Neural crest cell (in vitro differentiated cells): ENCODE results near the gene TMEM223. TPM values are rescaled to one million over a fixed set of nuclear protein-coding genes. Genes with fewer than 3 reads are reported as not detected.
"Not testable (repeated sequence)": the region's sequence is repeated elsewhere in the genome, so short reads cannot be mapped to it uniquely, and the experiment has no call there.

Experiments
- DNase-seq: peaks from one replicate; pipeline ENCODE4 v3.0.0; 2021; ENCODE audit warnings: low read depth, mixed read lengths, low spot score
- H3K27ac Mint-ChIP-seq: one replicate; pipeline ENCODE4 v1.8.0; 2021; ENCODE audit warnings: mild to moderate bottlenecking, mixed read lengths; ENCODE audit not compliant: unreplicated experiment
- H3K27me3 Mint-ChIP-seq: 2 replicates; pipeline ENCODE4 v1.8.0; 2021; ENCODE audit warnings: low read depth, mild to moderate bottlenecking, mixed read lengths
- H3K36me3 Mint-ChIP-seq: 2 replicates; pipeline ENCODE4 v1.8.0; 2021; ENCODE audit warnings: low read depth, mild to moderate bottlenecking, mixed read lengths
- H3K4me1 Mint-ChIP-seq: 2 replicates; pipeline ENCODE4 v1.8.0; 2021; ENCODE audit warnings: mixed read lengths
- H3K4me3 Mint-ChIP-seq: one replicate; pipeline ENCODE4 v1.8.0; 2021; ENCODE audit warnings: mild to moderate bottlenecking, mixed read lengths
- H3K9me3 Mint-ChIP-seq: 2 replicates; pipeline ENCODE4 v1.8.0; 2021; ENCODE audit warnings: mixed read lengths
- microRNA-seq: library from miRNA; unstranded; fragments of <30 nt; microRNA quantifications from one replicate; pipeline ENCODE4, GENCODE V29; 2020
- total RNA-seq: library from RNA; stranded (reverse); gene quantifications from 2 replicates; pipeline ENCODE4 v1.2.1, GENCODE V29; 2021
- TF ChIP-seq, protein P1 (sequence below): fragments of 200-600 bp; sonication (generic); conservative IDR thresholded peaks from 2 replicates; pipeline ENCODE4 v1.5.0; 2021; ENCODE audit warnings: antibody characterized with exemption, mild to moderate bottlenecking

Gene TMEM223
- total RNA-seq, 1 donor from 2014 or later, result 20.4 TPM

DNA sequence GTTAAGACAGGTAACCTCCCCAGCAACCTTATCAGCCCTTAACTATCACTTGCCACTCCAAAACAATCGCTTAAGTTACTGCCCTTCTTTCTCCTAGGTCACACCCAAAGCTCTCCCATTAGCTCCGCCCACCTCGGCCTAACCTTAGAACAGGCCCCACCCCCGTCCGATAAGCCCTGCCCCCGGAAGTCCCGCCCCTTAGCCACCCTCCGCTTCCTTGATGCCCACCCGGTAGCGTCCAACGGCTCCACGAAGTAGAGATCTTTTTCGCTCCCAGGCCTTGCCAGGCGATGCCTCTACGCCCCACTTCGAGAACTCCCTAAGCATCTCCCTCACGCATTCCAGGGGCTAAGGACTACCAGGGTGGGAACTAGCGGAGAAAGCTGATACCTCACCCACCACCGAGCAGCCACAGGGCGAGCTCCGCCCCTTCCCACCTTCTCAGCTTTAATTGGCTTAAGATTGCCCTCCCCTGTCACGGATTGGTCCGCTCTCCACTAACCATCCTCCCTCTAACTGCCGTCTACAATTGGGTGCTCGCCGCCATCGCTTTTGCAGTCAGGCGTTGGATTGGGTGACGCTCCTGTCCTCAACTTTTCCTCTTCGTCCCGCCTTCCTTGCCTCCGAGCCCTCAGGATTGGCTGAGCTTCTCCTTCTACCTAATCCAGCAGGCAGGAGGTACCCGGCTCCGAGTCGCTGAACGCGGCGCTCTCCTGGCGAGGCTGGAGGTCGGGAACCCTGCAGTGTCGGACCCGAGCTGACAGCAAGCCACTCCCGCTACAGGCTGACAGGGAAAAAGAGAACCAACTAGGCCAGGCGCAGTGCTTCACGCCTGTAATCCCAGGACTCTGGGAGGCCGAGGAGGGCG lies 37.8 kb downstream of the TMEM223 start, which contains the start of gene ZBTB3:
ZBTB3 (minus strand) TSS at position 425 of the 868 bp plus-strand sequence. CDS start 496 bp downstream, outside the sequence.
- TF ChIP-seq, protein P1, sequence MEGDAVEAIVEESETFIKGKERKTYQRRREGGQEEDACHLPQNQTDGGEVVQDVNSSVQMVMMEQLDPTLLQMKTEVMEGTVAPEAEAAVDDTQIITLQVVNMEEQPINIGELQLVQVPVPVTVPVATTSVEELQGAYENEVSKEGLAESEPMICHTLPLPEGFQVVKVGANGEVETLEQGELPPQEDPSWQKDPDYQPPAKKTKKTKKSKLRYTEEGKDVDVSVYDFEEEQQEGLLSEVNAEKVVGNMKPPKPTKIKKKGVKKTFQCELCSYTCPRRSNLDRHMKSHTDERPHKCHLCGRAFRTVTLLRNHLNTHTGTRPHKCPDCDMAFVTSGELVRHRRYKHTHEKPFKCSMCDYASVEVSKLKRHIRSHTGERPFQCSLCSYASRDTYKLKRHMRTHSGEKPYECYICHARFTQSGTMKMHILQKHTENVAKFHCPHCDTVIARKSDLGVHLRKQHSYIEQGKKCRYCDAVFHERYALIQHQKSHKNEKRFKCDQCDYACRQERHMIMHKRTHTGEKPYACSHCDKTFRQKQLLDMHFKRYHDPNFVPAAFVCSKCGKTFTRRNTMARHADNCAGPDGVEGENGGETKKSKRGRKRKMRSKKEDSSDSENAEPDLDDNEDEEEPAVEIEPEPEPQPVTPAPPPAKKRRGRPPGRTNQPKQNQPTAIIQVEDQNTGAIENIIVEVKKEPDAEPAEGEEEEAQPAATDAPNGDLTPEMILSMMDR, result no peak
- DNase-seq, result peak; percentile 96
- peaks cover 31% of the 10 kb centered on the region for H3K4me1 Mint-ChIP-seq
- H3K36me3 Mint-ChIP-seq, result peaks cover under 1% of the 10 kb centered on the region
- H3K4me3 Mint-ChIP-seq, result peak within 1 kb of the TSS; percentile 100
- peak within 1 kb of the TSS; percentile 96 for H3K27ac Mint-ChIP-seq
- no peaks in the 10 kb centered on the region for H3K27me3 Mint-ChIP-seq
- H3K9me3 Mint-ChIP-seq, result no peaks in the 10 kb centered on the region

GRCh38 chr11:62752994-62753735 lies 38.6 kb downstream of the TMEM223 start:
- peaks cover 36% of the 10 kb centered on the region for H3K4me1 Mint-ChIP-seq
- no peak overlapping the region for H3K27ac Mint-ChIP-seq
- H3K9me3 Mint-ChIP-seq, result no peaks in the 10 kb centered on the region
- H3K36me3 Mint-ChIP-seq, result peaks cover 2% of the 10 kb centered on the region
- no peak for DNase-seq
- peak overlapping the region; percentile 100 for H3K4me3 Mint-ChIP-seq
- TF ChIP-seq, protein P1, result no peak
- H3K27me3 Mint-ChIP-seq, result no peaks in the 10 kb centered on the region

DNA sequence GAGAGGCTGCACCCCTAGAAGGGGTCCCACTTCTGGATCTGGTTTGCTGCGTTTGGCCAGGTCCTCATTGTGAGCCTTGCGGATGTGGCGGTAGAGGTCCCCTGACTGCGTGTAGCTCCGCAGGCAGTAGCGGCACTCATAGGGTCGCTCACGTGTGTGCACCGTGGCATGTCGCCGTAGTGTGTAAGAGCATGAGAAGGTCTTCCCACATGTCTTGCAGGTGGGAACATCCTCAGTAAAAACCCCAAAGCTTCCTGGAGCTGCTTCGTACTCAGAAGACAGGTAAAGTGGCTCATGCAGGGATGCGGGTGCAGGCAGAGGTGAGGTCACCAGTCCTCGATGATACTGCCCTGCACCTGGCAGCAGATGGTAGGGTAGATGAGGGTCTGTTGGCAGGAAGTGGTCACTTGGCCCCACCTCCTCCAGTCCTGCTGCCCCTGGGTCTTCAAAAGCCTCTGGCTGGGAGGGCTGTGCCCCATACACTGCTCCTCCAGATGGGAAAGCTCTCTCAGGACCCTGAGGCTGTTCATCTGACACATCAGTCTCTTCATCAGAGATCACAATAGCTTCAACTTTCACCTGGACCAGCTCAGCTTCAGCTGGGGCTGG lies 39.5 kb downstream of the TMEM223 start:
- H3K9me3 Mint-ChIP-seq, result no peaks in the 10 kb centered on the region
- no peak for DNase-seq
- peak overlapping the region; percentile 44 for H3K4me3 Mint-ChIP-seq
- H3K27me3 Mint-ChIP-seq, result no peaks in the 10 kb centered on the region
- no peak overlapping the region for H3K27ac Mint-ChIP-seq
- TF ChIP-seq, protein P1, result no peak
- H3K4me1 Mint-ChIP-seq, result peaks cover 37% of the 10 kb centered on the region
- H3K36me3 Mint-ChIP-seq, result peaks cover 2% of the 10 kb centered on the region

DNA sequence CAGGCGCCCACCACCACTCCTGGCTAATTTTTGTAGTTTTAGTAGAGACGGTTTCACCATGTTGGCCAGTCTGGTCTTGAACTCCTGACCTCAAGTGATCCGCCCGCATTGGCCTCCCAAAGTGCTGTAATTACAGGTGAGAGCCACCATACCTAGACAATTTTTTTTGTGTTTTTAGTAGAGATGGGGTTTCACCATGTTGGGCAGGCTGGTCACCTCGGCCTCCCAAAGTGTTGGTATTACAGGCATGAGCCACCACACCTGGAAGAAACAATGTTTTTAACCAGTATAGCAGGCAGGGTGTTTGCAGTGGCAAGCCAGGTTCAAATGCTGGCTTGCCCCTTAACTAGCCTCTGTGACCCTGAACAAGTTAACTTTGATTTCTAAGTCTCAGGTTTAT lies 41.9 kb downstream of the TMEM223 start:
- H3K36me3 Mint-ChIP-seq, H3K27me3 Mint-ChIP-seq, DNase-seq, H3K4me3 Mint-ChIP-seq, H3K9me3 Mint-ChIP-seq: not testable (repeated sequence)
- H3K27ac Mint-ChIP-seq, result peak overlapping the region; percentile 43
- peaks cover 28% of the 10 kb centered on the region for H3K4me1 Mint-ChIP-seq

GRCh38 chr11:62747475-62748160 lies 44.2 kb downstream of the TMEM223 start:
- Mint-ChIP-seq H3K9me3 (no peaks in the 10 kb centered on the region), H3K27ac (no peak overlapping the region), H3K27me3 (no peaks in the 10 kb centered on the region), H3K36me3 (peaks cover 2% of the 10 kb centered on the region), H3K4me1 (peaks cover 17% of the 10 kb centered on the region), H3K4me3 (peak overlapping the region; percentile 14)
- TF ChIP-seq, protein P1, result no peak
- DNase-seq, result no peak

Small RNA genes within 50 kb of the gene (microRNA-seq; reads per million reads assigned to microRNA genes)
- gene MIR6514, result 7.1 reads per million, percentile 8 among the genes with 10 or more reads in this experiment
- gene MIR6748, result not detected

Other genes with a start within 250 kb of the TMEM223 start
- gene AHNAK, start 245.2 kb downstream of the TMEM223 start, total RNA-seq, result 0.65 and 1.2 TPM in 2 replicates
- 2,024 and 2,072 TPM in 2 replicates for gene EEF1G, start 218.1 kb downstream of the TMEM223 start, total RNA-seq
- gene TUT1, start 200.5 kb downstream of the TMEM223 start, total RNA-seq, result 18.0 and 20.7 TPM in 2 replicates
- gene MTA2, start 190.1 kb downstream of the TMEM223 start, total RNA-seq, result 195 and 203 TPM in 2 replicates
- 37.4 and 40.0 TPM in 2 replicates for gene EML3, start 179.2 kb downstream of the TMEM223 start, total RNA-seq
- 0.23 and 0.75 TPM in 2 replicates for gene ROM1, start 178.7 kb downstream of the TMEM223 start, total RNA-seq
- gene B3GAT3, start 170.0 kb downstream of the TMEM223 start, total RNA-seq, result 57.4 and 58.3 TPM in 2 replicates
- gene GANAB, start 145.4 kb downstream of the TMEM223 start, total RNA-seq, result 346 and 366 TPM in 2 replicates
- 24.5 and 25.9 TPM in 2 replicates for gene INTS5, start 138.7 kb downstream of the TMEM223 start, total RNA-seq
- gene C11orf98, start 126.8 kb downstream of the TMEM223 start, total RNA-seq, result 97.4 and 115 TPM in 2 replicates
- 57.0 and 60.0 TPM in 2 replicates for gene CSKMT, start 126.7 kb downstream of the TMEM223 start, total RNA-seq
- gene UQCC3, start 120.3 kb downstream of the TMEM223 start, total RNA-seq, result 15.0 and 15.6 TPM in 2 replicates
- gene LBHD1, start 119.7 kb downstream of the TMEM223 start, total RNA-seq, result 7.0 and 7.8 TPM in 2 replicates
- gene UBXN1, start 112.9 kb downstream of the TMEM223 start, total RNA-seq, result 103 and 113 TPM in 2 replicates
- 1.6 and 1.8 TPM in 2 replicates for gene LRRN4CL, start 102.5 kb downstream of the TMEM223 start, total RNA-seq
- 106 and 111 TPM in 2 replicates for gene BSCL2, start 84.6 kb downstream of the TMEM223 start, total RNA-seq
- 11.3 and 12.9 TPM in 2 replicates for gene GNG3, start 84.3 kb downstream of the TMEM223 start, total RNA-seq
- 79.6 and 80.7 TPM in 2 replicates for gene HNRNPUL2, start 64.5 kb downstream of the TMEM223 start, total RNA-seq
- 44.7 and 49.2 TPM in 2 replicates for gene TTC9C, start 63.5 kb downstream of the TMEM223 start, total RNA-seq
- gene ZBTB3, start 37.8 kb downstream of the TMEM223 start, total RNA-seq, result 11.5 and 16.1 TPM in 2 replicates
- gene POLR2G, start 30.4 kb downstream of the TMEM223 start, total RNA-seq, result 161 and 175 TPM in 2 replicates
- gene TAF6L, start 20.6 kb downstream of the TMEM223 start, total RNA-seq, result 50.5 and 52.0 TPM in 2 replicates
- gene TMEM179B, start 4.6 kb downstream of the TMEM223 start, total RNA-seq, result 20.0 and 21.4 TPM in 2 replicates
- 86.6 and 88.1 TPM in 2 replicates for gene NXF1, start 13.4 kb upstream of the TMEM223 start, total RNA-seq
- 24.1 and 27.2 TPM in 2 replicates for gene STX5, start 40.0 kb upstream of the TMEM223 start, total RNA-seq
- not detected in 2 replicates for gene TEX54, start 40.8 kb upstream of the TMEM223 start, total RNA-seq
- 62.1 and 69.2 TPM in 2 replicates for gene WDR74, start 47.6 kb upstream of the TMEM223 start, total RNA-seq
- 181 and 185 TPM in 2 replicates for gene SLC3A2, start 88.9 kb upstream of the TMEM223 start, total RNA-seq
- gene CHRM1, start 129.4 kb upstream of the TMEM223 start, total RNA-seq, result not detected in 2 replicates
- not detected in 2 replicates for gene SLC22A6, start 193.0 kb upstream of the TMEM223 start, total RNA-seq
- gene SLC22A8, start 223.8 kb upstream of the TMEM223 start, total RNA-seq, result not detected in 2 replicates